HG03565 (cell line): ENCODE results near the gene TLK2.
"Not testable (repeated sequence)": the region's sequence is repeated elsewhere in the genome, so short reads cannot be mapped to it uniquely, and the experiment has no call there.

Source experiments
- ATAC-seq: cut with Tn5 transposase; IDR thresholded peaks from one replicate; pipeline ENCODE4 v1.9.1; 2021; ENCODE audit warnings: mild to moderate bottlenecking, moderate library complexity; ENCODE audit not compliant: unreplicated experiment

TLK2 gene

DNA sequence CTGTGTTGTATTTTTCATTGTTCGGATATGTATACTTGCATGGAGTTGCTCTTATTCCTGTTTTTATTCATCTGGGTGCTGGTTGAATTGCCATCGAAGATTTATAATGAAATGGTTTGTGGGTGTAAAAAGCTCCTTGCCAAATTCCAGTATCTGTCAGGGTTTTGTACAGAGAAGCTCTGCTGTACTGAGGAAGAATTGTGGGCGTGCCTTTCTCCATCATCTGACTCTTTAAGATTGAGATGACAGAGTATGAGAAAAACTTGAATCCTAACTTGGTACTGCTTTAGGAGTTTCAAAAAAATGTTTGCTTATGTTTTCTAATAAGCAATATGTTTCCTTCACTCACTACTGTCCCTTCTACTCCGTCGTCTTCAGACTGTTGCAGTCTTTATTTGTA lies 78.9 kb downstream of the TLK2 start:
- ATAC-seq, result not testable (repeated sequence)

DNA sequence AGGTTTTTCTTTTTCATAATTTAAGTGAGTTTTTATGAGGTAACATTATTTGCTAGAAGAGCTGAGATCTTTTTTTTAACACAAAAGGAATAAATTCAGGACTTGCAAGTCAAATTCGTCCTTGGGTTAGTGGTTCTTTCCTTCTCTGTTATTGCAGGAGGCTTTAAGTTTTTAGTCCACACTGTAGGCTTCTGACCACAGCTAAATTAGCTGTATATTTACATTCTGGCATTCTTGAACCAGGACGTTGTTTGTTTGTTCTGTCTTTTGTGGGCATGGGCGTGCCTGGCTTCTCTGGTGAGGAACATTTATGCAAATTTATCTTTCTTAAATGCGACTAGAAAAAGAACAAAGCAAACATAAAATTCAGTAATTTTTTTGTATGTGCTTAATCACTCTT lies 80.3 kb downstream of the TLK2 start:
- ATAC-seq, result not testable (repeated sequence)

- ATAC-seq, result not testable (repeated sequence)
Measured at GRCh38 chr17:62560971-62561370, 82.3 kb downstream of the TLK2 start.

DNA sequence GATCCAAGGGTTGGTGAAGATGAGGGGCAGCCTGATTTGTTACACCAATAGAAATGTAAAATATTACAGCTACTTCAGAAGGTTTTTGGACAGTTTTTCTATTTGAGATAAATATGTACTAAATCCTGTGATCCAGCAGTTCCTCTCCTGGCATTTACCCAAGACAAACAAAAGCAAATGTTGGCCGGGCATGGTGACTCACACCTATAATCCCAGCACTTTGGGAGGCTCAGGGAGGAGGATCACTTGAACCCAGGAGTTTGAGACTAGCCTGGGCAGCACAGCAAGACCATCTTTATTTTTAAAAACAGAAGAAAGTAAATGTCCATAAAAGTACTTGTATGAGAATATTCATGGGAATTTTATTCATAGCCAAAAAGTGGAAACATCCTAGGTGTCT lies 84.0 kb downstream of the TLK2 start:
- ATAC-seq, result no peak

- no peak for ATAC-seq
Measured at GRCh38 chr17:62565817-62566216, 87.2 kb downstream of the TLK2 start.

- ATAC-seq, result no peak
Measured at GRCh38 chr17:62566996-62567578, 88.5 kb downstream of the TLK2 start.

- ATAC-seq, result no peak
Measured at GRCh38 chr17:62572488-62572887, 93.9 kb downstream of the TLK2 start.

- ATAC-seq, result no peak
Measured at GRCh38 chr17:62572888-62573401, 94.3 kb downstream of the TLK2 start.

- ATAC-seq, result no peak
Measured at GRCh38 chr17:62573480-62574117, 95.0 kb downstream of the TLK2 start.

GRCh38 chr17:62576382-62576781 lies 97.8 kb downstream of the TLK2 start:
- ATAC-seq, result no peak

GRCh38 chr17:62578757-62579487 lies 100.3 kb downstream of the TLK2 start:
- ATAC-seq, result no peak

- ATAC-seq, result no peak
Measured at GRCh38 chr17:62580947-62581346, 102.3 kb downstream of the TLK2 start.

DNA sequence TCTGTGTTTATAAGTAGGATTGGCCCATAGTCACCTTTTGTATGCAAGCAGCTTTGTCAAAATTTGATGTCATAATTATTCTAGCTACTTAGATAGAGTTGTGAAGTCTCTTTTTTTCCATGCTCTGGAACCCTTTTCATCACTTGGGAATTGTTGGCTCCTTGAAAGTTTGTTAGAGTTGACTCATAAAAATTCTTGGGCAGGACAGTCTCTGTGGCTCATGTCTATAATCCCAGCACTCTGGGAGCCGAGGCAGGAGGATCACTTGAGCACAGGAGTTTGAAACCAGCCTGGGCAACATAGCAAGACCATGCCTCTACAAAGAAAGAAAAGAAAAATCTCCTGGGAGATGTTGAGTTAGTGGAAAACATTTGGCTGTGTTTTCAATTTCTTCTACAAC lies 103.1 kb downstream of the TLK2 start:
- ATAC-seq, result no peak

- no peak for ATAC-seq
Measured at GRCh38 chr17:62587554-62587953, 108.9 kb downstream of the TLK2 start.

DNA sequence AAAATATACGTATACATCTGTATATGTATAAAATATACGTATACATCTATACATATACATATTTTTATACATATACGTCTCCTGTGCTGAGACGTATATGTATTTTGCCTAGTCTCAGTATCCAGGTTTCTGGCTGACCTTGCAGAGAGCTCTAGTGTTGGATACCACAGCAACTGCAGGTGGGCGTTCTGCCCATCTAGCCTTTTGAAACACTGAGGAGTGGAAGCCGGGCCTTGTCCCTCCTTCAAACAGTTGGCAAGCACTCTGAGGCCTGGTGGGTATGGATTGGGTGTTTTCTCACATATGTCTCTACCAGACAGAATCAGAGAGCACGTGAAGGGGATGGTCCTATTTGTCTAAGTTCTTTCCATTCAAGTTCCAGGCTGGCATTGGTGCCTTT lies 109.5 kb downstream of the TLK2 start:
- ATAC-seq, result no peak

DNA sequence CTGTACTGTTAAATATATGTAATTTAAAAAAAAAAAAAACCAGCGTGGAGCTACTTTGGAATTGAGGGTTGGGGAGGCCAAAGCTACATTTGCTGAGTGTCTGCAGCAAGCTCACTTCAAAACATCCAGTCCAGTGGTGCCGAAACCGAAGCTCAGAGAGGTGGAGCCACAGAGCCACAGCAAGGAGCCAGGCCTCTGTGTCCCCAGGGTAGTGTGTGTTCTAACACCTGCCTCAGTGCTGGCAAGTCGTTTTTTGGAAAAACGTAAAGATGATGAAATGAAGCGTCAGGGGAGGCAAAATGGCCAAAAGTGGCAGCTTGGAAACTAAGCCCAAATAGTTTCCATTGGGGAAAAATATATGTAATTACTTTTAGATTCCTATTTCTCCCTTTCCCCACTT lies 112.7 kb downstream of the TLK2 start:
- ATAC-seq, result no peak

DNA sequence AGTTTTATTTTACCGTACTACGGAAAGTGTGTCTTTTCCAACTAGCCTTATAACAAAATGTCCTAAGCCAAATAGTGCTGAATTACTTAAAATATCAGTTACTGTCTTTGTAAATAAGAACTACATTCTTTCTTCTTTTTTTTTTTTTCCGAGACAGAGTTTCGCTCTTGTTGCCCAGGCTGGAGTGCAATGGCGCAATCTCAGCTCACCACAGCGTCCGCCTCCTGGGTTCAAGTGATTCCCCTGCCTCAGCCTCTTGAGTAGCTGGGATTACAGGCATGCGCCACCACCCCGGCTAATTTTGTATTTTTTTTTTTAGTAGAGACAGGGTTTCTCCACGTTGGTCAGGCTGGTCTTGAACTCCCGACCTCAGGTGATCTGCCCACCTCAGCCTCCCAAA lies 113.2 kb downstream of the TLK2 start:
- ATAC-seq, result not testable (repeated sequence)

GRCh38 chr17:62592341-62593099 lies 113.9 kb downstream of the TLK2 start:
- ATAC-seq, result no peak

DNA sequence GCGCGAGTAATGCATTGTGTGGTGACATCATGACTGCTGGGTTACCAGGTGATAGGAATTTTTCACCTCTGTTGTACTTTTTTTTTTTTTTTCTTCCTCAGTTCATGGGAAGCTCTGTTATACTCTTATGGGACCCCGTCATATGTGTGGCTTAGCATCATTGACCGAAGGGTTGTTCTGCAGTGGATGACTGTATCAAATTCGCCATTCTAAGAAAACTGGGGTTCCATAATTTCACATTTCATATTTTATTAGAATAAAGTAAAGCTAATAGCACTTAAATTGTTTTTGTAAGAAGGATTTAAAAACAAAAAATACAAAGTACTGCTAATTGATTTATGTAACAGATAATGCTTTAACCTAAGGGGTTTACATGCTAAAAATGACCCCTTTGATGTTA lies 116.9 kb downstream of the TLK2 start:
- ATAC-seq, result no peak

DNA sequence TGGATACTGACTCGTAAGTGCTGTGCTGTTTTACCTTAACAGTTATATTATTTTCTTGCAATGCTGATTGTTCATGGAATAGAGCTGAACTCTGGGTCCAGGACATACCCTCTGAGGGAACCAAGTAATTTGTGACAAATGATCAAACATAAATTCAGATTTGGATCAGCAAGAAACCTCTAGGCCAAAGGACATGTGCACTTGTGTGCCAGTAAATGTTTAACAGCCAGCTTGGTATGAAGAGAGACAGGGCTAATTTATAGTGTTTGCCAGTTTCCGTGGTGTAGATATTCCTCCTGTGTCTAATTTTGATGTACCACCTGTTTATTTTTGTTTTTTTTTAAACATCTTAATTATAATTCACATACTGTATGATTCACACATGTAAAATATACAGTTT lies 118.0 kb downstream of the TLK2 start:
- no peak for ATAC-seq

GRCh38 chr17:62597150-62597549 lies 118.5 kb downstream of the TLK2 start:
- no peak for ATAC-seq
